Measurements from ENCODE around the gene WDCP. TPM values are rescaled to one million over a fixed set of nuclear protein-coding genes. Genes with fewer than 3 reads are reported as not detected.
"Not testable (repeated sequence)": the region's sequence is repeated elsewhere in the genome, so short reads cannot be mapped to it uniquely, and the experiment has no call there.

The WDCP gene
- polyA plus RNA-seq, 1 donor: 6.7 TPM

- H3K4me3 ChIP-seq (ENCODE audit: low read length): peak overlapping the region; percentile 31
- H3K36me3 ChIP-seq (ENCODE audit: control insufficient read depth, insufficient read depth, low read length): no peaks in the 10 kb centered on the region
- no peaks in the 10 kb centered on the region for H3K9me3 ChIP-seq (ENCODE audit: control insufficient read depth, low read depth, low read length)
- peaks cover 21% of the 10 kb centered on the region for H3K27me3 ChIP-seq (ENCODE audit: control insufficient read depth, insufficient read depth, low read length)
- H3K27ac ChIP-seq (ENCODE audit: low read length): no peak overlapping the region
- H3K4me1 ChIP-seq (ENCODE audit: control insufficient read depth, insufficient read depth, low read length): peaks cover 8% of the 10 kb centered on the region
- no peak for DNase-seq
- no CpG with 5 or more reads among the region's 23 CpGs for WGBS (ENCODE audit: insufficient coverage, low lambda C conversion rate)
Observed at GRCh38 chr2:24048769-24049484, 1.7 kb upstream of the WDCP start.

GRCh38 chr2:24047703-24048033, 477 bp upstream of the WDCP start:
- Histone ChIP-seq H3K27me3 (ENCODE audit: control insufficient read depth, insufficient read depth, low read length) (peaks cover 21% of the 10 kb centered on the region), H3K9me3 (ENCODE audit: control insufficient read depth, low read depth, low read length) (no peaks in the 10 kb centered on the region), H3K27ac (ENCODE audit: low read length) (no peak overlapping the region), H3K4me3 (ENCODE audit: low read length) (no peak overlapping the region), H3K36me3 (ENCODE audit: control insufficient read depth, insufficient read depth, low read length) (no peaks in the 10 kb centered on the region), H3K4me1 (ENCODE audit: control insufficient read depth, insufficient read depth, low read length) (peaks cover 8% of the 10 kb centered on the region)
- WGBS (ENCODE audit: insufficient coverage, low lambda C conversion rate): no CpG with 5 or more reads among the region's 8 CpGs
- no peak for DNase-seq

- peaks cover 21% of the 10 kb centered on the region for H3K27me3 ChIP-seq (ENCODE audit: control insufficient read depth, insufficient read depth, low read length)
- 0% methylated on average over 2 of the region's 2 CpGs for WGBS (ENCODE audit: insufficient coverage, low lambda C conversion rate)
- peaks cover 8% of the 10 kb centered on the region for H3K4me1 ChIP-seq (ENCODE audit: control insufficient read depth, insufficient read depth, low read length)
- DNase-seq: no peak
- no peaks in the 10 kb centered on the region for H3K9me3 ChIP-seq (ENCODE audit: control insufficient read depth, low read depth, low read length)
- H3K27ac ChIP-seq (ENCODE audit: low read length): no peak overlapping the region
- H3K36me3 ChIP-seq (ENCODE audit: control insufficient read depth, insufficient read depth, low read length): no peaks in the 10 kb centered on the region
- H3K4me3 ChIP-seq (ENCODE audit: low read length): peak overlapping the region; percentile 70
Observed at GRCh38 chr2:24046599-24046929, 627 bp downstream of the WDCP start.

GRCh38 chr2:24045511-24046508, 1.4 kb downstream of the WDCP start:
- no peaks in the 10 kb centered on the region for H3K36me3 ChIP-seq (ENCODE audit: control insufficient read depth, insufficient read depth, low read length)
- WGBS (ENCODE audit: insufficient coverage, low lambda C conversion rate): 100% methylated on average over 3 of the region's 11 CpGs
- H3K4me3 ChIP-seq (ENCODE audit: low read length): no peak overlapping the region
- no peak overlapping the region for H3K27ac ChIP-seq (ENCODE audit: low read length)
- H3K4me1 ChIP-seq (ENCODE audit: control insufficient read depth, insufficient read depth, low read length): peaks cover 8% of the 10 kb centered on the region
- H3K27me3 ChIP-seq (ENCODE audit: control insufficient read depth, insufficient read depth, low read length): peaks cover 21% of the 10 kb centered on the region
- no peaks in the 10 kb centered on the region for H3K9me3 ChIP-seq (ENCODE audit: control insufficient read depth, low read depth, low read length)
- peak in 1 of 2 donors; percentile 53 for DNase-seq

GRCh38 chr2:24043133-24043532, 4.1 kb downstream of the WDCP start:
- H3K4me3 ChIP-seq (ENCODE audit: low read length); H3K27me3 ChIP-seq (ENCODE audit: control insufficient read depth, insufficient read depth, low read length); H3K4me1 ChIP-seq (ENCODE audit: control insufficient read depth, insufficient read depth, low read length); DNase-seq; H3K9me3 ChIP-seq (ENCODE audit: control insufficient read depth, low read depth, low read length); H3K27ac ChIP-seq (ENCODE audit: low read length): not testable (repeated sequence)
- no CpG with 5 or more reads among the region's 6 CpGs for WGBS (ENCODE audit: insufficient coverage, low lambda C conversion rate)
- peaks cover 12% of the 10 kb centered on the region for H3K36me3 ChIP-seq (ENCODE audit: control insufficient read depth, insufficient read depth, low read length)

- DNase-seq: no peak
- Histone ChIP-seq H3K27me3 (ENCODE audit: control insufficient read depth, insufficient read depth, low read length) (no peaks in the 10 kb centered on the region), H3K4me3 (ENCODE audit: low read length) (no peak overlapping the region), H3K4me1 (ENCODE audit: control insufficient read depth, insufficient read depth, low read length) (no peaks in the 10 kb centered on the region), H3K36me3 (ENCODE audit: control insufficient read depth, insufficient read depth, low read length) (peaks cover 25% of the 10 kb centered on the region), H3K27ac (ENCODE audit: low read length) (no peak overlapping the region), H3K9me3 (ENCODE audit: control insufficient read depth, low read depth, low read length) (no peaks in the 10 kb centered on the region)
- WGBS (ENCODE audit: insufficient coverage, low lambda C conversion rate): no CpG with 5 or more reads among the region's 4 CpGs
Observed at GRCh38 chr2:24040511-24040910, 6.7 kb downstream of the WDCP start.

GRCh38 chr2:24038786-24039499, 8.2 kb downstream of the WDCP start:
- no peak overlapping the region for H3K27ac ChIP-seq (ENCODE audit: low read length)
- H3K9me3 ChIP-seq (ENCODE audit: control insufficient read depth, low read depth, low read length): no peaks in the 10 kb centered on the region
- no peaks in the 10 kb centered on the region for H3K27me3 ChIP-seq (ENCODE audit: control insufficient read depth, insufficient read depth, low read length)
- 100% methylated on average over 2 of the region's 9 CpGs for WGBS (ENCODE audit: insufficient coverage, low lambda C conversion rate)
- H3K36me3 ChIP-seq (ENCODE audit: control insufficient read depth, insufficient read depth, low read length): peaks cover 25% of the 10 kb centered on the region
- no peaks in the 10 kb centered on the region for H3K4me1 ChIP-seq (ENCODE audit: control insufficient read depth, insufficient read depth, low read length)
- H3K4me3 ChIP-seq (ENCODE audit: low read length): no peak overlapping the region
- DNase-seq: no peak

GRCh38 chr2:24026233-24026632, 21.0 kb downstream of the WDCP start:
- Histone ChIP-seq H3K27me3 (ENCODE audit: control insufficient read depth, insufficient read depth, low read length) (no peaks in the 10 kb centered on the region), H3K4me3 (ENCODE audit: low read length) (no peak overlapping the region), H3K27ac (ENCODE audit: low read length) (no peak overlapping the region), H3K9me3 (ENCODE audit: control insufficient read depth, low read depth, low read length) (no peaks in the 10 kb centered on the region), H3K4me1 (ENCODE audit: control insufficient read depth, insufficient read depth, low read length) (no peaks in the 10 kb centered on the region), H3K36me3 (ENCODE audit: control insufficient read depth, insufficient read depth, low read length) (peaks cover 30% of the 10 kb centered on the region)
- DNase-seq: no peak
- no CpG with 5 or more reads among the region's 2 CpGs for WGBS (ENCODE audit: insufficient coverage, low lambda C conversion rate)

- H3K27ac ChIP-seq (ENCODE audit: low read length): no peak overlapping the region
- no peak for DNase-seq
- H3K4me3 ChIP-seq (ENCODE audit: low read length): no peak overlapping the region
- peaks cover 21% of the 10 kb centered on the region for H3K36me3 ChIP-seq (ENCODE audit: control insufficient read depth, insufficient read depth, low read length)
- no CpG with 5 or more reads among the region's 17 CpGs for WGBS (ENCODE audit: insufficient coverage, low lambda C conversion rate)
- no peaks in the 10 kb centered on the region for H3K27me3 ChIP-seq (ENCODE audit: control insufficient read depth, insufficient read depth, low read length)
- no peaks in the 10 kb centered on the region for H3K4me1 ChIP-seq (ENCODE audit: control insufficient read depth, insufficient read depth, low read length)
- H3K9me3 ChIP-seq (ENCODE audit: control insufficient read depth, low read depth, low read length): no peaks in the 10 kb centered on the region
Observed at GRCh38 chr2:24024996-24025663, 22.1 kb downstream of the WDCP start.

GRCh38 chr2:24024018-24024417, 23.2 kb downstream of the WDCP start:
- Histone ChIP-seq H3K9me3 (ENCODE audit: control insufficient read depth, low read depth, low read length) (no peaks in the 10 kb centered on the region), H3K27me3 (ENCODE audit: control insufficient read depth, insufficient read depth, low read length) (no peaks in the 10 kb centered on the region), H3K4me3 (ENCODE audit: low read length) (no peak overlapping the region), H3K27ac (ENCODE audit: low read length) (no peak overlapping the region), H3K36me3 (ENCODE audit: control insufficient read depth, insufficient read depth, low read length) (peaks cover 13% of the 10 kb centered on the region), H3K4me1 (ENCODE audit: control insufficient read depth, insufficient read depth, low read length) (no peaks in the 10 kb centered on the region)
- WGBS (ENCODE audit: insufficient coverage, low lambda C conversion rate): no CpG with 5 or more reads among the region's 12 CpGs
- DNase-seq: no peak

All from large intestine (tissue), 3 donors.